GM12878 (cell line): ENCODE data around the gene MMP7.

Experiments
- BHLHE40 ChIP-seq, 2 experiments: fragments of 450-650 bp in 1 of 2; IDR thresholded peaks; 2 replicates each; pipeline ENCODE4 v1.6.1; 2011 to 2017; ENCODE audit warnings: low read depth in 2 of 2, borderline replicate concordance in 1 of 2, improper control_type of control experiment in 1 of 2, low read length in 1 of 2, mild to moderate bottlenecking in 1 of 2
- CHD4 ChIP-seq: fragments of 200-600 bp; sonication (generic); IDR thresholded peaks from 2 replicates; pipeline ENCODE4 v1.6.1; 2016; ENCODE audit warnings: mild to moderate bottlenecking
- IKZF1 ChIP-seq: fragments of 450-650 bp; conservative IDR thresholded peaks from 2 replicates; pipeline ENCODE4 v1.6.1; 2017; ENCODE audit warnings: antibody characterized with exemption, mild to moderate bottlenecking
- MXI1 ChIP-seq: fragments of 150-350 bp; IDR thresholded peaks from 2 replicates; pipeline ENCODE4 v1.6.1; 2011; ENCODE audit warnings: low read depth, mild to moderate bottlenecking, inconsistent platforms, low read length, improper control_type of control experiment
- NRF1 ChIP-seq: conservative IDR thresholded peaks from 2 replicates; pipeline ENCODE4 v1.6.1; 2011; ENCODE audit warnings: mild to moderate bottlenecking, low read depth, low read length, improper control_type of control experiment
- TAF1 ChIP-seq: IDR thresholded peaks from 2 replicates; pipeline ENCODE4 v1.6.1; 2011; ENCODE audit warnings: mild to moderate bottlenecking, low read depth, low read length, borderline replicate concordance
- WRNIP1 ChIP-seq: IDR thresholded peaks from 2 replicates; pipeline ENCODE4 v1.6.1; 2011; ENCODE audit warnings: low read depth, low read length, improper control_type of control experiment, borderline replicate concordance
- YBX1 ChIP-seq: fragments of 450-650 bp; IDR thresholded peaks from 2 replicates; pipeline ENCODE4 v1.6.1; 2016; ENCODE audit warnings: antibody characterized with exemption
- TF ChIP-seq, protein P1 (sequence below): fragments of 450-650 bp; IDR thresholded peaks from 2 replicates; pipeline ENCODE4 v1.6.1; 2016; ENCODE audit warnings: mild to moderate bottlenecking
- TF ChIP-seq, protein P2 (sequence below): fragments of 450-650 bp; IDR thresholded peaks from 2 replicates; pipeline ENCODE4 v1.6.1; 2016; ENCODE audit warnings: mild to moderate bottlenecking
- TF ChIP-seq, protein P3 (sequence below), 3 experiments: IDR thresholded peaks in 2 of 3; conservative IDR thresholded peaks in 1 of 3; 2 replicates each; pipeline ENCODE4 v1.5.1; 2011; ENCODE audit warnings: low read depth in 3 of 3, low read length in 3 of 3, mild to moderate bottlenecking in 3 of 3, control low read depth in 2 of 3, moderate library complexity in 2 of 3, inconsistent platforms in 1 of 3, mixed read lengths in 1 of 3; ENCODE audit not compliant: control insufficient read depth in 2 of 3, insufficient read depth in 1 of 3; ENCODE audit errors: extremely low read depth in 1 of 3

DNA sequence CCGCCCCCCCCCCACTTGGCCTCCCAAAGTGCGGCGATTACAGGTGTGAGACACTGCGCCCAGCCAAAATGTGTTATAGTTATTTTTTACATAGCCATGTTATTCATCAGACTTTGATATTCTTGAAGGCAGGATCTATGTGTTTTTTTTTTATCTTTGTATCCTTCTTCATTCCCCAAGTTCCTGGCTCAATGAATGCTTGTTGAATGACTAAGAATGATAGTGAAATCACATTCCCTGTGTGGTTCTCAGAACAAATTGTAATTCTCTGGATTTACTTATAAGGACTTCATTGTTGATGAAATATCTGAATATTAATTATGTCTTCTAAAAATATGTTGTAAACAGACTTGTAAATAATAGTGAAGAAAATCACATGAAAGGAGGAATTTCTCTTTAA, 33.5 kb downstream of the MMP7 start:
- TF ChIP-seq, protein P1, sequence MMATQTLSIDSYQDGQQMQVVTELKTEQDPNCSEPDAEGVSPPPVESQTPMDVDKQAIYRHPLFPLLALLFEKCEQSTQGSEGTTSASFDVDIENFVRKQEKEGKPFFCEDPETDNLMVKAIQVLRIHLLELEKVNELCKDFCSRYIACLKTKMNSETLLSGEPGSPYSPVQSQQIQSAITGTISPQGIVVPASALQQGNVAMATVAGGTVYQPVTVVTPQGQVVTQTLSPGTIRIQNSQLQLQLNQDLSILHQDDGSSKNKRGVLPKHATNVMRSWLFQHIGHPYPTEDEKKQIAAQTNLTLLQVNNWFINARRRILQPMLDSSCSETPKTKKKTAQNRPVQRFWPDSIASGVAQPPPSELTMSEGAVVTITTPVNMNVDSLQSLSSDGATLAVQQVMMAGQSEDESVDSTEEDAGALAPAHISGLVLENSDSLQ = no peak
- no peak for TF ChIP-seq NRF1
- TF ChIP-seq BHLHE40 (IDR thresholded peaks at IDR 0.05; ENCODE audit: borderline replicate concordance in 1 of 2, low read depth in 2 of 2, low read length in 1 of 2) = no peak
- no peak for TF ChIP-seq TAF1
- no peak for TF ChIP-seq CHD4
- no peak for TF ChIP-seq IKZF1
- TF ChIP-seq MXI1 = no peak
- TF ChIP-seq, protein P2, sequence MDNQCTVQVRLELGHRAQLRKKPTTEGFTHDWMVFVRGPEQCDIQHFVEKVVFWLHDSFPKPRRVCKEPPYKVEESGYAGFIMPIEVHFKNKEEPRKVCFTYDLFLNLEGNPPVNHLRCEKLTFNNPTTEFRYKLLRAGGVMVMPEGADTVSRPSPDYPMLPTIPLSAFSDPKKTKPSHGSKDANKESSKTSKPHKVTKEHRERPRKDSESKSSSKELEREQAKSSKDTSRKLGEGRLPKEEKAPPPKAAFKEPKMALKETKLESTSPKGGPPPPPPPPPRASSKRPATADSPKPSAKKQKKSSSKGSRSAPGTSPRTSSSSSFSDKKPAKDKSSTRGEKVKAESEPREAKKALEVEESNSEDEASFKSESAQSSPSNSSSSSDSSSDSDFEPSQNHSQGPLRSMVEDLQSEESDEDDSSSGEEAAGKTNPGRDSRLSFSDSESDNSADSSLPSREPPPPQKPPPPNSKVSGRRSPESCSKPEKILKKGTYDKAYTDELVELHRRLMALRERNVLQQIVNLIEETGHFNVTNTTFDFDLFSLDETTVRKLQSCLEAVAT = no peak
- TF ChIP-seq YBX1 = no peak
- TF ChIP-seq WRNIP1 = no peak
- TF ChIP-seq, protein P3, sequence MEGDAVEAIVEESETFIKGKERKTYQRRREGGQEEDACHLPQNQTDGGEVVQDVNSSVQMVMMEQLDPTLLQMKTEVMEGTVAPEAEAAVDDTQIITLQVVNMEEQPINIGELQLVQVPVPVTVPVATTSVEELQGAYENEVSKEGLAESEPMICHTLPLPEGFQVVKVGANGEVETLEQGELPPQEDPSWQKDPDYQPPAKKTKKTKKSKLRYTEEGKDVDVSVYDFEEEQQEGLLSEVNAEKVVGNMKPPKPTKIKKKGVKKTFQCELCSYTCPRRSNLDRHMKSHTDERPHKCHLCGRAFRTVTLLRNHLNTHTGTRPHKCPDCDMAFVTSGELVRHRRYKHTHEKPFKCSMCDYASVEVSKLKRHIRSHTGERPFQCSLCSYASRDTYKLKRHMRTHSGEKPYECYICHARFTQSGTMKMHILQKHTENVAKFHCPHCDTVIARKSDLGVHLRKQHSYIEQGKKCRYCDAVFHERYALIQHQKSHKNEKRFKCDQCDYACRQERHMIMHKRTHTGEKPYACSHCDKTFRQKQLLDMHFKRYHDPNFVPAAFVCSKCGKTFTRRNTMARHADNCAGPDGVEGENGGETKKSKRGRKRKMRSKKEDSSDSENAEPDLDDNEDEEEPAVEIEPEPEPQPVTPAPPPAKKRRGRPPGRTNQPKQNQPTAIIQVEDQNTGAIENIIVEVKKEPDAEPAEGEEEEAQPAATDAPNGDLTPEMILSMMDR (IDR thresholded peaks at IDR 0.05 in 2 of 3, conservative IDR thresholded peaks at IDR 0.05 in 1 of 3; ENCODE audit: control insufficient read depth in 2 of 3, extremely low read depth in 1 of 3, insufficient read depth in 1 of 3, low read depth in 3 of 3, low read length in 3 of 3) = no peak
